Measurements from ENCODE around the gene IGSF5. TPM values are rescaled to one million over a fixed set of nuclear protein-coding genes. Genes with fewer than 3 reads are reported as not detected.
"Not testable (repeated sequence)": the region's sequence is repeated elsewhere in the genome, so short reads cannot be mapped to it uniquely, and the experiment has no call there.

The IGSF5 gene
- 0.19 and 0.42 TPM in 2 replicates for total RNA-seq
- polyA plus RNA-seq (2012): 0.52 TPM

DNA sequence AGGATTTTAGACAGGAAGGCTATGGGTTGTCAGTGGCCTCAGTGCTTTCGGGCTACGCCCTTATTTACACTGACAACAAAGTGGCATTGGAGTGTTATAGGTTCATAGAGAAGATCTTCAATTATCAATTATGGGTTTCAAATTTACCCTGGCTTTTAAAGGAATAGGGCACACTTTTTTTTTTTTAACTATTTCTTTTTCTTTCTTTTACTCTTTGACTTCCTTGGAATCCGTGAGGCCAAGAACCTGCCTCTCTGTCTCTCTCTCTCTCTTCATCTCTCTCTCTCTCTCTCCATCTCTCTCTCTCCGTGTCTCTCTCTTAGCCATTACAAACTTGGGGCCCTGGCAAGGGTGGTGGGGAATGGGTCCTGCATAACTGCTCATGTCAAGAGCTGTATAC lies at the start of gene IGSF5:
IGSF5 (plus strand) TSS at position 301 of the 400 bp plus-strand sequence. CDS start 327 bp downstream, outside the sequence.
- not testable (repeated sequence) for DNase-seq (ENCODE audit: low read depth)

GRCh38 chr21:39696196-39696595 lies 48.8 kb upstream of the IGSF5 start:
- DNase-seq (ENCODE audit: low read depth): no peak

DNA sequence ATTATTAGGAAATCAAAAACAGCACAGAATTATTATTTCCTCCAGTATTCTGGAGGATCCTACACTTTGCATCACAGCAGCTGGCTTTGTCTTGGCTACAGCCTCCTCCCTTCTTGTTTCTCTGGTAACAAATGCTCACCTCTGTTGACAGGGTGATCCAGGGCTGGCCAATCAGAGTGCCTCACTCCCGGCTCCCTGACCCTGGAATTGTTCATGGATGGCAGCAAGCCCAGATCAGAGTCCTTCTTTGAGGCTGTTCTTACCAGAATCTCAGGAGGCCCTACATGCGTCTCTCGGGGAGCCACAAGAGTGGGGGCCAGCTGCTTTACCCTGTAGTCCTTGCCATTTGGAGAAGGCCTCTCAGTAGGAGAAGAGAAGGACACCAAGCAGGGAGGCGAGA lies 48.4 kb upstream of the IGSF5 start:
- no peak for DNase-seq (ENCODE audit: low read depth)

DNA sequence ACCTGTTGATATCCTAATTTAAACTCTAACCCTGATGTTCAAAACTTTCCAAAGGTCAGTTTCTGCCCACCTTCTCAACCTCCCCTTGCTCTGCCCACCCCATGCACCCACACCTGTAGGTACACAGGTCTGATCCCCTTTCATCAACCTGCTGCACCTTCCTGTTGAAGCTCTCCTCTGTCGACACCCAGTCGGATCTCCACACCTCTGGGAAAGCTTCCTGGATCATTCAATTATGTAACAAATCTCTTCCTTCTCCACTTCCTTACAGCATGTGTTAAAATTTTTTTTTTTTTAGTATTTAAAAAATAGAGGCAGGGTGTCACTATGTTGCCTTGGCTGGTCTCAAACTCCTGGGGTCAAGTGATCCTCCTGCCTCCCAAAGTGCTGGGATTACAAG lies 44.7 kb upstream of the IGSF5 start:
- no peak for DNase-seq (ENCODE audit: low read depth)

GRCh38 chr21:39703578-39703977 lies 41.4 kb upstream of the IGSF5 start:
- no peak for DNase-seq (ENCODE audit: low read depth)

DNA sequence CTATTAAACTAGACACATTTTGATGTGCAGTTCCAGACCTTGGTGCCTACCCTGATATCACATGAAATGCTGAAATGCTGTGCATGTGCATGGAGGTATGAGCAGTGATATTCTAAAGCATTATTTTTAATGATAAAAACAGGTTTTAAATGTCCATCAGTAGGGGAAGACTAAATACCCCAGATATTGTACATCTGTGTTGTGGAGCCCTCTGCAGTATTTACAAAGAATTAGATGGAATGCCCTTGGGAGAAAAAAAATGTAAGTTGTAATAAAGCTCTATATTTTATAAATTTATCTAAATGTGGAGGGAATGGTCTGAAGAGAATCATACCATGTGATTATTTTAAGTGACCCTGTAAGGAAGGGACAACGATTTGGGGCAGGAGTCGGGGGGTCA lies 39.1 kb upstream of the IGSF5 start:
- DNase-seq (ENCODE audit: low read depth): peak; percentile 18

- DNase-seq (ENCODE audit: low read depth): no peak
Observed at GRCh38 chr21:39707316-39707715, 37.7 kb upstream of the IGSF5 start.

GRCh38 chr21:39710866-39711265 lies 34.1 kb upstream of the IGSF5 start:
- DNase-seq (ENCODE audit: low read depth): no peak

- DNase-seq (ENCODE audit: low read depth): no peak
Observed at GRCh38 chr21:39712273-39712672, 32.7 kb upstream of the IGSF5 start.

DNA sequence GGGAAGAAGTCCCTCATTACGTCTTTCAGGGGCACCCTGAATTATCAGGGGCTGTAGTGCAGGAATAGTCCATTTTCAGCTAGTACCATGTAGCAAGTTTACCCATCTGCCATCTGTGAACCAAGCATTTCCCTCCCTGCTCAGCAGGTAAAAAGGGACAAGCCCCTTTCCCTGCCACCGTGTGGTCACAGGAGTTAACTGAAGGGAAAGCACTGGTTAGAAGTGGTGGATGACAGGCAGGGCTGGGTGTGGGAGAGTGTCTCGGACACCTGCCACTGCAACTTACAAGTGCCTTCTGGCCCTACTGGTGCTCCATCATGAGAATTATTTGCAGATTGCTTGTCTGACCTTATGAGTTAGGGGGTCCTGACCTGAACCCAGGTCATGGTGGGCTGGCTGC lies 32.0 kb upstream of the IGSF5 start:
- peak; percentile 36 for DNase-seq (ENCODE audit: low read depth)

- no peak for DNase-seq (ENCODE audit: low read depth)
Observed at GRCh38 chr21:39713905-39714304, 31.1 kb upstream of the IGSF5 start.

GRCh38 chr21:39714331-39714730 lies 30.7 kb upstream of the IGSF5 start:
- DNase-seq (ENCODE audit: low read depth): peak; percentile 11

DNA sequence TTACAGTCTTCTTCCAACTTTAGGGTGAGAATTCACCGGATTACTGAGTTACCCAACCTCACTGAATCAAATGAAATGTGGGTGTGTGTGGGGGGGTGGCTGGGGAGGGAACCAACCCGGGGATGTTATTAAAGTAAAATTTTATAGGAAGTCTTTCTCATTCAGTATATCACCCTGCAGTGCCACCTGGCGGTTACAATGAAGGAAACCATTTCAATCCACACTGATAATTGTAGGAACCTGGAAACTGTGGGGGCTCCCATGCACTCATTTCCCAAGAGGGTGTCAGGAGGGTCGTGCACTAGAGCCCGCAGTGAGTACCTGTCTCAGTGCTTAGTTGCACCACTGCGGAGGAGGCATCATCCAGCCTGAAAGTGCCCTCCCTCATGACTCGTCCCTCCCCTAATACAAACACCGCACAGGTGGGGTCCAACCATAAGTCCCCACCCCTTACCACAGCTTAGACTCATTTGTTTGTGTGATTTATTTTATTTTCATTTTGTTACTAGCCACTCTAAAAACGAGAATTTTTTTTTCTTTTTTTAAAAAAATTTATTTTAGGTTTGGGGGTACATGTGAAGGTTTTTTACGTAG lies 29.1 kb upstream of the IGSF5 start:
- DNase-seq (ENCODE audit: low read depth): peak; percentile 61

GRCh38 chr21:39720126-39720778 lies 24.7 kb upstream of the IGSF5 start:
- DNase-seq (ENCODE audit: low read depth): peak; percentile 47

GRCh38 chr21:39721885-39722284 lies 23.1 kb upstream of the IGSF5 start:
- no peak for DNase-seq (ENCODE audit: low read depth)

GRCh38 chr21:39724944-39725343 lies 20.0 kb upstream of the IGSF5 start:
- DNase-seq (ENCODE audit: low read depth): no peak

GRCh38 chr21:39726133-39726532 lies 18.9 kb upstream of the IGSF5 start:
- DNase-seq (ENCODE audit: low read depth): no peak

- DNase-seq (ENCODE audit: low read depth): no peak
Observed at GRCh38 chr21:39727401-39728120, 17.4 kb upstream of the IGSF5 start.

GRCh38 chr21:39728341-39728740 lies 16.6 kb upstream of the IGSF5 start:
- no peak for DNase-seq (ENCODE audit: low read depth)

DNA sequence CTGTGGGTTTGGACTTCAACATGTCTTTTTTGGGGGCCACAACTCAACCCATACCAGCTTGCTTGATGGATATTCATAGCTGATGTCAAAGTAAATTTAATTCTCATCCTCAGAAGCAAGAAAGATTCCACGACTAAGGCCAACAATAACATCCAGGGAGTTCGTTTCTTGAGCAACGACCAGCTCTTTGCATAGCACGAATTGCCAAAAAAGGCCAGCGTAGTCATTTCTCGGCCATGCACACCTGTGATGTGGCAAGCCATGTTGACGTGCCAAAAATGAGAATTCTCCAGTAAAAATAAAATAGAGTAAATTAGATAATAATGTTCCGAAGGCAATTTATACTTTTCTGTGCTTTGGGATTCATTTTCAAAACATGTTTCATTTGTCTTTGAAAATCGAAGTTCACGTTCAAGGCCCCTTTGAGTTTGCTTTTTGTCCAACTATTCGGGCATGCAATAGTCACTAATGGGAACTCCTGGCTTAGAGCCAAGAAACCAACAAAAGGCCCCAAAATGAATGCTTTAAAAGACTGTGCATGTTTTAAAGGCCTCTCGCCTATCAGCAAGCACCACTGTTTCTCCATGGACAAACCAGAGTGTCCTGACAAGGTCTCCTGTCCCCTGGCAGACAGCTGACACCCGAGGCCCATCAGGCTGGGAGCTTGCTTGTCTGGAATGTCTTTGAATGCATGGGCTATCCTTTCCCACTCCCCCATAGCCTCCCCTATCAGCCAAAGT lies 14.4 kb upstream of the IGSF5 start:
- DNase-seq (ENCODE audit: low read depth): no peak

GRCh38 chr21:39736716-39737115 lies 8.3 kb upstream of the IGSF5 start:
- DNase-seq (ENCODE audit: low read depth): no peak

All from myocyte (in vitro differentiated cells).